NCI-H1930 (cell line): ENCODE data around the gene NFIA.

ENCODE experiments used
- DNase-seq, 2 experiments: peaks; one replicate each; lab custom pipeline; 2025; lab: John Stamatoyannopoulos, UW

NFIA gene

GRCh38 chr1:61247051-61247825 lies 164.9 kb downstream of the NFIA start:
- DNase-seq, result no peak

GRCh38 chr1:61247881-61248752 lies 165.8 kb downstream of the NFIA start:
- DNase-seq, result no peak

GRCh38 chr1:61250933-61251332 lies 168.6 kb downstream of the NFIA start:
- DNase-seq, result no peak

- no peak for DNase-seq
Measured at GRCh38 chr1:61253059-61253735, 170.8 kb downstream of the NFIA start.

GRCh38 chr1:61253912-61254633 lies 171.7 kb downstream of the NFIA start:
- DNase-seq, result no peak

GRCh38 chr1:61254634-61255357 lies 172.4 kb downstream of the NFIA start:
- no peak for DNase-seq

GRCh38 chr1:61255358-61255703 lies 173.0 kb downstream of the NFIA start:
- DNase-seq, result no peak

GRCh38 chr1:61259379-61260148 lies 177.2 kb downstream of the NFIA start:
- DNase-seq, result no peak

- DNase-seq, result no peak
Measured at GRCh38 chr1:61260171-61260570, 177.8 kb downstream of the NFIA start.

- no peak for DNase-seq
Measured at GRCh38 chr1:61261595-61261994, 179.2 kb downstream of the NFIA start.

- DNase-seq, result no peak
Measured at GRCh38 chr1:61263905-61264824, 181.8 kb downstream of the NFIA start.

- DNase-seq, result no peak
Measured at GRCh38 chr1:61264825-61265242, 182.5 kb downstream of the NFIA start.

- no peak for DNase-seq
Measured at GRCh38 chr1:61265665-61266064, 183.3 kb downstream of the NFIA start.

- DNase-seq, result no peak
Measured at GRCh38 chr1:61266738-61267137, 184.4 kb downstream of the NFIA start.

GRCh38 chr1:61268546-61269240 lies 186.3 kb downstream of the NFIA start:
- no peak for DNase-seq

GRCh38 chr1:61269602-61270001 lies 187.2 kb downstream of the NFIA start:
- no peak for DNase-seq

- no peak for DNase-seq
Measured at GRCh38 chr1:61270107-61270506, 187.7 kb downstream of the NFIA start.

- DNase-seq, result no peak
Measured at GRCh38 chr1:61270761-61271411, 188.5 kb downstream of the NFIA start.
